Measurements from ENCODE around the gene RABEP2. TPM values are rescaled to one million over a fixed set of nuclear protein-coding genes. Genes with fewer than 3 reads are reported as not detected.
"Not testable (repeated sequence)": the region's sequence is repeated elsewhere in the genome, so short reads cannot be mapped to it uniquely, and the experiment has no call there.

Gene RABEP2
- 35.2 and 40.8 TPM in 2 replicates for total RNA-seq

- TF ChIP-seq CTCF (conservative IDR thresholded peaks at IDR 0.05; ENCODE audit: low read depth, low read length): no peak
- DNase-seq (ENCODE audit: low read depth): no peak
- peak within 1 kb of the TSS; percentile 82 for H3K4me3 ChIP-seq (ENCODE audit: low read depth, low read length)
Measured at GRCh38 chr16:28924762-28925385, at the start of gene RABEP2. TSS of gene RABEP2 (minus strand) at chr16:28925238. CDS start at chr16:28925163, 75 bp downstream.

DNA sequence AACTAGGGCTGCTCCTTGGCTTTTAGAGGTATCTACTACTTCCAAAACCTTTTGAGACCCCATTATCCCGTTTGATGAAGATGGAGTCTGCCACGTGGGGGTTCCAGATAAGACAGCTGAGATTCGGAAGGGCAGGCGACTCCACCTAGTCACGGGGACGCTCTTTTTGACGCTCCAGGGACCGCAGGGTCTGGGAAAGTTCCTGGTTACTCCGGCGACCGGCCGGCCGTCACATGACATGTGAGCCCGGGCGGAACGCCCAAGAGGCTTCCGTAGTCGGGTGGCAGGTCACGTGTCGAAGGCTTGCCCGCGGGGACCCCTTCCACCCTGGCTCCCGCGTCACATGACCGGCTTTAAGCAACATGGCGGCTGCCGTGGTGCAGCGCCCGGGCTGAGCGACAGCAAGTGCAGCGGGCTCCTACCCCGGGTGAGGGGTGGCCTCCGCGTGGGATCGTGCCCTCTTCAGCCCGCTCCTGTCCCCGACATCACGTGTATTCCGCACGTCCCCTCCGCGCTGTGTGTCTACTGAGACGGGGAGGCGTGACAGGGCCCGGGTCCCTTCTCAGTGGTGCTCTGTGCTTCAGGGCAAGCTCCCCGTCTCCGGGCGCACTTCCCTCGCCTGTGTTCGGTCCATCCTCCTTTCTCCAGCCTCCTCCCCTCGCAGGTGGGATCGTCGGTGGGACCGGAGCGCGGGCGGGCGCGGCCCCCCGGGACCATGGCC lies 49.6 kb upstream of the RABEP2 start, which contains the start of gene SPNS1:
SPNS1 (plus strand) TSS at position 342 of the 721 bp plus-strand sequence; CDS start at position 716, 374 bp downstream.
- peak; percentile 67 for DNase-seq (ENCODE audit: low read depth)
- no peak for TF ChIP-seq CTCF (conservative IDR thresholded peaks at IDR 0.05; ENCODE audit: low read depth, low read length)
- H3K4me3 ChIP-seq (ENCODE audit: low read depth, low read length): peak within 1 kb of the TSS; percentile 98

DNA sequence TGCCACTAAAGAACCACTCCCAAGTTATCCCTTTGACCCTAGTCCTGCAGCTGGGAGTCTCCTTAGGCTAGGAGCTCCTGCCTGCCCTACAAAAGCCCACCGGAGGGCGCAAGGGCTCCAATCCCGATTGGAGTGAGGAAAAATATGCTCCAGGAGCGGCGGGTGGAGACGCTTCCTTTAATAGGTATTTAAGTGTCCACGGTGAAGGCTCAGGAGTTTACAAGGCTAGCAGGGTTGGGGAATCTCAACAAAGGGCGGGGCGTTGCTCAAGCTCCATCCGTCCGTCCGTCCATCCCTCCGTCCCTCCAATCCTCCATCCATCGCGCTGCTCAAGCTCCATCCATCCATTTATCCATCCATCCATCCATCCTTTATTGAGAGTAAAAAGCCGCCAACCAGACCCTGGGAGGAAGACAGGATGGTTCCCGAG lies 49.0 kb upstream of the RABEP2 start:
- peak overlapping the region; percentile 98 for H3K4me3 ChIP-seq (ENCODE audit: low read depth, low read length)
- peak; percentile 81 for TF ChIP-seq CTCF (conservative IDR thresholded peaks at IDR 0.05; ENCODE audit: low read depth, low read length)
- DNase-seq (ENCODE audit: low read depth): peak; percentile 20

GRCh38 chr16:28969696-28970095 lies 44.7 kb upstream of the RABEP2 start:
- not testable (repeated sequence) for H3K4me3 ChIP-seq (ENCODE audit: low read depth, low read length); DNase-seq (ENCODE audit: low read depth)

DNA sequence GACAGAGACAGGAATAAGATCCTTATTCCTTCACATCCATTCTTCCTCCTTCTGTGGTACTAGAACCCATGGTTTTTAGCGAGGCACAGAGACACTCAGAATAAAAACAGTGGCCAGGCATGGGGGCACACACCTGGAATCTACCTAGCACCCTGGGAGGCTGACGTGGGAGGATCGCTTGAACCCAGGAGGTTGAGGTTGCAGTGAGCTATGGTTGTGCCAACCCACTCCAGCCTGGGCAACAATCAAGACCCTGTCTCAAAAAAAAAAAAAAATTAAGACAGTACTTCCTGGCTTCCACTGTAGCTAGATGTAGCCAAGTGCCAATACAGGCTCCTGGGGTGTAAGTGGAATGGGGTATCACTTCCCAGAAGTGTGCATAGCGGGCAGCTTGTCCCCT lies 42.1 kb upstream of the RABEP2 start:
- TF ChIP-seq CTCF (conservative IDR thresholded peaks at IDR 0.05; ENCODE audit: low read depth, low read length): no peak
- DNase-seq (ENCODE audit: low read depth): no peak
- no peak overlapping the region for H3K4me3 ChIP-seq (ENCODE audit: low read depth, low read length)

DNA sequence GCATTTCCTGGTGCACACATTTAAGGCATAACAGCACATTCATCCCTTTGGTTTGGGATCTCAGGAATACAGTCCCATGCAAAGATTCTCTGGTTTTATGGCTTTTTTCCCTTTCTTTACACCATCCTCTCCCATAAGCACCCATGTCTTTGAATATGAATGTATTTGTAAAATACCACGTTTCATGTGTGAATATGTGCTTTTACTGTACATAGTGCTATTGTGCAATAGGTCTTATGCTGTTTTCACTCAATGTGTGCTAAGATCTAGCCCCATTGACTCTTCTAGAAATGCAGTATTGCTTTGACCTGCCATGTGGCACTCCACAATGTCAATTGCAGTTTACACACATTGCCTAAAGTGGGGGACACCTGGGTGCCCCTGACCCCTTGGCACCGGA lies 39.5 kb upstream of the RABEP2 start:
- H3K4me3 ChIP-seq (ENCODE audit: low read depth, low read length): no peak overlapping the region
- TF ChIP-seq CTCF (conservative IDR thresholded peaks at IDR 0.05; ENCODE audit: low read depth, low read length): no peak
- DNase-seq (ENCODE audit: low read depth): no peak

GRCh38 chr16:28964072-28964471 lies 39.0 kb upstream of the RABEP2 start:
- DNase-seq (ENCODE audit: low read depth): no peak
- no peak for TF ChIP-seq CTCF (conservative IDR thresholded peaks at IDR 0.05; ENCODE audit: low read depth, low read length)
- H3K4me3 ChIP-seq (ENCODE audit: low read depth, low read length): no peak overlapping the region
